Measurements from ENCODE around the gene HNRNPUL2. TPM values are rescaled to one million over a fixed set of nuclear protein-coding genes. Genes with fewer than 3 reads are reported as not detected.

HNRNPUL2 gene
- total and polyA plus RNA-seq, 9 of the 15 experiments (the other 6 are each of a cell fraction or from before 2014, with no cell fraction given) = 0.89 to 44.3 (median 15.2) TPM

GRCh38 chr11:62705880-62706849 lies 21.1 kb downstream of the HNRNPUL2 start (continued):
- TF ChIP-seq ETV5 (CRISPR knock-in tag; IDR thresholded peaks at IDR 0.05; ENCODE audit: low read depth) (peak; percentile 40; the same call in 1 of the 2 replicates), PKNOX1 (IDR thresholded peaks at IDR 0.05) (peak; percentile 27; the same call in 1 of the 2 replicates), ZNF695 (CRISPR knock-in tag; IDR thresholded peaks at IDR 0.05) (0 out of 2 replicates have a peak, but pooled peaks have one; percentile 24), GABPA (tag; conservative IDR thresholded peaks at IDR 0.05; ENCODE audit: low read depth) (peak; percentile 93), RUNX1 (IDR thresholded peaks at IDR 0.05; ENCODE audit: low read depth) (no peak), SP1 (CRISPR knock-in tag; IDR thresholded peaks at IDR 0.05) (peak; percentile 87), EHMT2 (IDR thresholded peaks at IDR 0.05) (no peak), NR2C2 (CRISPR knock-in tag; IDR thresholded peaks at IDR 0.05) (0 out of 2 replicates have a peak, but pooled peaks have one; percentile 23), NR2C2 (tag; IDR thresholded peaks at IDR 0.05) (no peak), ZBTB11 (CRISPR knock-in tag; IDR thresholded peaks at IDR 0.05) (peak in 1 of 3 experiments; percentile 82; a peak in 2 of 6 replicates), ZNF518B (CRISPR knock-in tag; IDR thresholded peaks at IDR 0.05) (no peak), ZNF12 (CRISPR knock-in tag; IDR thresholded peaks at IDR 0.05) (no peak), FOS (IDR thresholded peaks at IDR 0.05; ENCODE audit: extremely low read depth, insufficient read length) (no peak), PBX2 (CRISPR knock-in tag; IDR thresholded peaks at IDR 0.05; ENCODE audit: low read depth) (no peak), PBX2 (tag; conservative IDR thresholded peaks at IDR 0.05; ENCODE audit: low read depth) (no peak)
